ENCODE measurements around the gene TAS1R2.

Gene TAS1R2

DNA sequence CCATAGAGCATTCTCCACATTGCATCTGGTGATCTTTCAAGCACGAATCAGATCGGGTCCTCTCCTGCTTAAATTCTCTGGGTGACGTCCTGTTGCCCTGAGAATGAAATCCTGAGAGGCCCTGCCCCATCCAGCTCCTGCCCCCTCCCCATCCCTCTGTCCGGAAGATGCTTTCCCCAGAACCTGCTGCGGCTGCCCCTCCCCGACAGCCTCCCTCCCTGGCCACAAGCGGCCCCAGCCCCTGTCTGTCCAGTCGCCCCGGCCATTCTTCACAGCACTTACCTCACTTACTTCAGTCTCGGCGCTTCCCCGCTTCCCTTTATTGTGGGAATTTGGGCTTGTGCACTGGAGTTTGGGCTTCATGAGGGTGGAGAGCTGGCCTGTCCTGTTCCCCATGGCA lies 40.3 kb downstream of the TAS1R2 start:
- no peak for DNase-seq

GRCh38 chr1:18817795-18818435 lies 41.5 kb downstream of the TAS1R2 start:
- no peak for DNase-seq

- no peak for DNase-seq
Measured at GRCh38 chr1:18817316-18817715, 42.1 kb downstream of the TAS1R2 start.

DNA sequence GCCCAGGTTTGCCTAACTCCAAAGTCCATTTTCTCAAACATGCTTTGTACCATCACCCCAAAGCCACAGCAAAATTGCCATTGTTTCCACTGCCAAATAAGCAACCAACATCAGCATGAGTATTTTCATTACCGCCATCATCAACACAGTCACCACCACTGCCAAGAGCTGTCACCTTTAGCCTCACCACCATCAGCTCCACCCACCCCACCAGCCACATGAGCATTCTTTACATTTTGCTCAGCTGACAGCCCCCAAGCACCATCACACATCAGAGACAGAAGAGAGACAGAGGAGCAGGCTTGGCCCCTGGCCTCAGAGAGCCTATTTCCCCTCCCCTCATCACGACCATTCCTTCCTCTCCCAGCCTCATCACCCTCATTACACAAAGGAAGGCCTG lies 42.7 kb downstream of the TAS1R2 start:
- no peak for DNase-seq

GRCh38 chr1:18814874-18815531 lies 44.5 kb downstream of the TAS1R2 start:
- DNase-seq: no peak

DNA sequence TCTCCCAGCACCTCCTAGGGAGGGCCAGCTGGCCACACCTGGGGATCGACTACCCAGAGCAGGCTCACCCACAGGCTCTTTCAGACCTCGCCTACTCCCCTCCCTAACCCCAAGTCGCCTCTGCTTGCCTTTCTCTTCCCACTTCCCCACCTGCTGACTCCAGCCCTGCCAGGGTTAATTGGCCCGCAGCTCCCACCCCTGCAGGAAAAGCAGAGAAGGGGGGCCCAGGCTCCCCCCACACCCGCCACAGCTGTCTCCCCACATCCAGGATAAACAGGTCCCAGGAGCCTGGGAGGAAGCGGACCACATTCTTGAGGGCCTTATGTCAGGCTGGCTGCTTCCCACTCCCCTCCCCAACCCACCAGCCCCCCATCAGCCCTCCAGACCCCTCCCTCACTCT lies 45.0 kb downstream of the TAS1R2 start:
- DNase-seq: no peak

- no peak for DNase-seq
Measured at GRCh38 chr1:18812453-18812939, 47.0 kb downstream of the TAS1R2 start.

DNA sequence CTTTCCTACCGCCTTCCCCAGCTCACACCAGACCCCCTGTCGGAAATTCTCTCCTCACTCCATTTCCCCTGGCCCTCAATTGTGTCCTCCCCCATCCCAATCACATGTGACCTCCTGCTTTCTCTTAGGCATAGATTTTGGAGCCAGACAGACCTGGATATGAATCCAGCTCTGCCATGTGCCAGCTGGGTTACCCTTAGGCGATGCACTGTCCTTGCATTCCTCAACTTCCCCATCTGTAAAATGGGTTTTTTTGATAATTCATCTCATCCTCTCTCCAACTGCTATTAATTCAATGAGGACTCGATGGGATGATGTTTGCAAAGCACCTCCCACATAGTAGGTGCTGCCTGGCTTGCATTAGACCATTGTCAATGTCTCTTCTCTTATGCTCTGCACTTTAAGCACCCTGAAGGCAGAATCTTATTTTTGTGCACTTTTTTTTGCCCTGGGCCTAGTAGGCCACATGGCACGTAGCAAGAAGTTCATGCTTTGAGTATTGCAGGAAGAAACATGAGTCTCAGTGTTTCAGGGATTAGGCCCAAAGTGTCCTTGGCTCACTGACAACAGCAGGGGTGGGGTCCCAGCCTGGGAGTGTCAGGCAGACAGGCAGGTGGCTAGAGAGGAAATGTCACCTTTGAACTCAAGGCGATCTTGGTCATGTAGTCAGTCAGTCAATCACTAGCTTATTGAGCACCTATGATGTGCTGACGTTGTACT lies 47.6 kb downstream of the TAS1R2 start:
- DNase-seq: no peak

DNA sequence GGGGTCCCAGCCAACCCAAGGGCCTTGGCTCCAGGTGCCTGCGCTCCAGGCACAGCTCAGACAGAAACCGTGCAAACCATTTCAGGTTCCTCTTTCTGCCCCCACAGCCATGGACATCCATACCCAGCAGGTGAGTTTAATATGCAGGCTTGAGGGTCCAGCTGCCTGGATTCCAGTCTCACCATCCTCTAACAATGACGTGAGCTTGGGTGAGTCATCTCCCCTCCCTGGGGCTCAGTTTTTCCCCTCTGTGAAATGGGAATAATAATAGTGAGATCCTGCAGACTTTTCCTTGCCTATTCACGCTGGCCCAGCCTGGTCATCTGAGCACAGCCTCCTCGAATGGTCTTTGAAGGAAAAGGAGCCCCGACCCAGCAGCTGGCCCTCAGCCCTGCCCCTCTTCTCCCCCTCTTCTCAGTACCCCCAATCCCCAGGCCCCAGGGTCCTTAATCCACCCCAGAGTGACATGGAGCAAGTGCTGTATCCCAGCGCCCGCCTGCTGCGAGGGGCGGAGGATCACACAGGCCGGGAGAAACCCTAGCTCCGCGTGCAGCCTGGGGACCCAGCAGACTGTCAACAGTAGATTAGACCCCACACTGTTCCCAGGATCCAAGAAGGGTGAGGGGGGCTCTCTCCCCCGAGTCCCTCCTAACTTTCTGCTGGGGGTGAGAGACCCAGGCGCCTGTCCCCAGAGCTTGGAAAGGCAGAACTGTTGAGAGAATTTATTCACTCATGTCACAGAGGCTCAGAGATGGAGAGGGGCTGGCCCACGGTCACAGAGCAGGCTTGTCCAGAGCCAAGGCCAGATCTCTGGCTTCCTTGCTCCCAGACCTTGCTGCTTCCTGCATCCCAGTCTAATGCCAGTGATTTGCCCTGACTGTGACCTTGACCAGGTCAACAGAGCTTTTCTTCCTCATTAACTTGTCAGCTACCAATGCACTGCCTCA lies 49.2 kb downstream of the TAS1R2 start:
- DNase-seq: no peak

DNA sequence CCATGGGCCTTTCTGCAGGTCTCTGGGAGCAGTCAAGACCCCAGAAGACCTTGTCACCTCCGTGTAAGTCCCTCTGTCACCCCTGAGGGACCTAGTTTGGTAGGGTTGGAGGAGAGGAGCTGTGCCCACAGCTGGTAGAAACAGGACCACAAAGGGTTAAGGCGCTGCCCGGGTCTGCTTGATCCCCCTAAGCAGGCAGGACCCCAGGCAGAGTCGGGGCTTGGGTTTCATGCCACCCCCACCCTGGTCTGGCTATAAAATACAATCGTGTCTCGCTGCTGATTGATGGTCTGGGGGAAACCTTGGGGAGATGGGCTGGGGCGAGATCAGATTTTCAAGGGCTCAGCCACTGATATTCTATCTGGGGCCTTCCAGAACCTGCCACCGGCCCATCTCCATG lies 50.9 kb downstream of the TAS1R2 start:
- no peak for DNase-seq

GRCh38 chr1:18807334-18808063 lies 52.0 kb downstream of the TAS1R2 start:
- no peak for DNase-seq

DNA sequence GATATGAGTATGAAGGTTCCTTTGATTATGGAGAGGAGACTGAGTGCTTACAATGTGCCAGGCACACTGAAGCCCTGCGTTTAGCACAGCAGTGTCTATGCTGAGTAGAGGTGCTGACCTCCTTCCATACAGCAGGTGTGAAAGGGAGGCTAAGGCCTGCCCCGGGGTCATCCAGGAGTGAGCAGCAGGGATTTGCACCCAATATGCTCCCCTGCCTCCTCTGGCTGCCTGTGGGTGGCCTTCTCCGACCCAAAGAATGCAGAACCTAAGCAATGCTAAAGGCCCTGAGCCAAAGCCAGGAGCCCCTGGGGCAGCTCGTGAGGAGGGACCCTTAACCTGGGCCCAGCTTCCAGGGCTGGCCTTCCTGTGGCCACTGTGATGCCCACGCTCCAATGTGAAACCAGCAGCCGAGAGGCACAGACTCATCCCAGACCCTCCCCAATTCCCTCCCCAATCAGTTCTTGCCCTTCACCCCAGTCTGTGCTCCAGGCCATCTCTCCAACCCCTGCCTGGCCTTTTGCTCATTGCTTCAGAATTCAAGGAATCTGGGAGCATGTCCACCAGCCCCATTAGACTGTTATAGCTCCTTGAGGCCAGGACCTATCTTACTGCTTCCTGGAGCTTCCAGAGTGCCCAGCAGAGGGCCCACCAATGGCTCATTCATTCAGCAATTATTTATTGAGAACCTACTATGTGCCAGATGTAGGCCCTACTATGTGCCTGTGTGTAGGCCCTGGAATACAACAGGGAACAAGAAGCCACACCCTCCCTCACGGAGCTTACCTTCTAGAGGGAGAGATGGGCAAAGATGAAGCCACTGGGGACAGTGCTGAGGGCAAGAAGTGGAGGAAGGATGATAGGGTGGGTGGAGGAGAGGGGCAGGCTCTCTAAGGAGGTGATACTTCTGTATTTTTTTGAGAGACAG lies 53.3 kb downstream of the TAS1R2 start:
- no peak for DNase-seq

DNA sequence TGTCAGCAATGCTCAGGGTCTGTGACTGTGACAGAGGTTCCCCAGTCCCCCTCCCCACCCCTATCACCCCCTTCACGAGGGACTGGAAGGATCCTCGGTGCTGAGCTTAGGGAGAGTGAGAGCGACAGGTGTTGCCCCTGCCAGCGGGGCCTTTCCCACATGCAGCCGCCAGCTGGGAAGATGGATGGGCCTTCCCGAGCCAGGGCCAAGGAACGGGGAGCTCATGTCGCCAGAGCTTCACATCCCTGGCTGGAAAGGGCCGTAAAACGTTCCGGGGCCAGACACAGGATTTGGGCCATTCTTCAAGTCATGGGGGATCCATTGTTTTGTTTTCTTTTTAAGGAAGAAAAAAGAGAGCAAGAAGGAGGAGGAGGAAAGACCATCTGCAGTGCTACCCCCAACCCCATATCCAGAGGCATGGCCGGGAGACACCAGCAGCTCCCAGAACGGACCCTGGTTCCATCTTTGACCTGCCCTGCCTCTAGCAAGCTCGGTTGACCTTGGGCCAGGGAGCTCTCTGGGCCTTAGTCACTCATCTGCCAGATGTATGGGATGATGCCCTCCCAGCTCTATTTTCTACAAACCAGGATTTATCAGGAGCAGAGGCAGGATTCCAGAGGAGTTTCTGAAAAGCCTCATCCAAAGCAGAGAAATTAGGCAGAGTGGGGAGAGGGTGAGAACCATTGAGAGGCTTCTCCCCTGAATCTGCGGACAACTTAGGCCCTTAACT lies 54.1 kb downstream of the TAS1R2 start:
- no peak for DNase-seq

GRCh38 chr1:18803851-18804250 lies 55.6 kb downstream of the TAS1R2 start:
- DNase-seq: no peak

GRCh38 chr1:18803151-18803791 lies 56.2 kb downstream of the TAS1R2 start:
- DNase-seq: no peak

GRCh38 chr1:18802231-18802630 lies 57.2 kb downstream of the TAS1R2 start:
- DNase-seq: no peak

GRCh38 chr1:18800258-18800657 lies 59.2 kb downstream of the TAS1R2 start:
- no peak for DNase-seq

GRCh38 chr1:18799454-18799853 lies 60.0 kb downstream of the TAS1R2 start:
- no peak for DNase-seq

GRCh38 chr1:18798946-18799345 lies 60.5 kb downstream of the TAS1R2 start:
- DNase-seq: no peak

GRCh38 chr1:18798533-18798932 lies 60.9 kb downstream of the TAS1R2 start:
- no peak for DNase-seq
